Natural killer cell (primary cell): Measurements from ENCODE around the gene SOWAHA. TPM values are rescaled to one million over a fixed set of nuclear protein-coding genes. Genes with fewer than 3 reads are reported as not detected.

Experiments used
- ATAC-seq, 3 donors: fragments of 150-1000 bp in 2 of 3; fragments of 200-7000 bp in 1 of 3; cut with Tn5 transposase; 1 replicate in 1 of 3; 2 replicates in 2 of 3; pipeline ENCODE4 v1.10.0; 2021; ENCODE audit warnings: mild to moderate bottlenecking in 2 of 3, moderate library complexity in 2 of 3
- DNase-seq, 2 donors: peaks; one replicate each; pipeline versions ENCODE4 v3.0.0 to v3.0.0-alpha.2; 2013 to 2021; ENCODE audit warnings: mixed read lengths in 1 of 2
- H3K27ac ChIP-seq: one replicate; pipeline ENCODE4 v1.5.1; 2013; ENCODE audit warnings: mild to moderate bottlenecking, low read length
- H3K27me3 ChIP-seq: one replicate; pipeline ENCODE4 v1.6.1; 2013; ENCODE audit warnings: low read length; ENCODE audit not compliant: control insufficient read depth, insufficient read depth
- H3K36me3 ChIP-seq: one replicate; pipeline ENCODE4 v1.6.1; 2013; ENCODE audit warnings: low read length; ENCODE audit not compliant: control insufficient read depth, insufficient read depth
- H3K4me1 ChIP-seq: one replicate; pipeline ENCODE4 v1.6.1; 2013; ENCODE audit warnings: low read length; ENCODE audit not compliant: control insufficient read depth, insufficient read depth
- H3K4me3 ChIP-seq: one replicate; pipeline ENCODE4 v1.5.1; 2013; ENCODE audit warnings: low read length
- H3K9me3 ChIP-seq: one replicate; pipeline ENCODE4 v1.6.1; 2013; ENCODE audit warnings: low read length; ENCODE audit not compliant: control insufficient read depth, insufficient read depth
- H3K27ac Mint-ChIP-seq, 2 donors: one replicate each; pipeline ENCODE4 v1.8.0; 2022; ENCODE audit warnings: mild to moderate bottlenecking in 2 of 2, mixed read lengths in 2 of 2, moderate library complexity in 1 of 2
- H3K27me3 Mint-ChIP-seq, 2 donors: one replicate each; pipeline ENCODE4 v1.8.0; 2022; ENCODE audit warnings: low read depth in 2 of 2, mixed read lengths in 2 of 2
- H3K36me3 Mint-ChIP-seq: one replicate; pipeline ENCODE4 v1.8.0; 2022; ENCODE audit warnings: mixed read lengths
- H3K4me1 Mint-ChIP-seq, 2 donors: one replicate each; pipeline ENCODE4 v1.8.0; 2022; ENCODE audit warnings: mixed read lengths in 2 of 2
- H3K4me3 Mint-ChIP-seq: one replicate; pipeline ENCODE4 v1.8.0; 2022; ENCODE audit warnings: mild to moderate bottlenecking, moderate library complexity, mixed read lengths
- H3K9me3 Mint-ChIP-seq, 2 donors: one replicate each; pipeline ENCODE4 v1.8.0; 2022; ENCODE audit warnings: mixed read lengths in 2 of 2
- CTCF ChIP-seq: fragments of 200-600 bp; IDR thresholded peaks from one replicate; pipeline ENCODE4 v1.8.0; 2022; ENCODE audit warnings: antibody characterized with exemption
- WGBS: methylation state at CpG from one replicate; pipeline ENCODE4 v1.1.7; 2013; ENCODE audit warnings: missing lambda C conversion rate; ENCODE audit not compliant: insufficient coverage; 5-methylcytosine and 5-hydroxymethylcytosine counted together
- intact Hi-C: fragments of 100-400 bp; cut with micrococcal nuclease; formaldehyde crosslinking; loops from one replicate; pipeline ENCODE4 v1.14.2; 2022
- total RNA-seq, 4 donors: library from RNA; stranded (reverse); fragments of 120-200 nt in 1 of 4; gene quantifications; one replicate each; pipeline versions ENCODE4 v1.2.3 to v1.2.4, GENCODE V29; 2013 to 2022

The SOWAHA gene
- not detected for total RNA-seq
- not detected for total RNA-seq (2013)

- H3K9me3 ChIP-seq = no peaks in the 10 kb centered on the region
- ATAC-seq (peak in 1 of 3 donors; percentile 34), DNase-seq (peak in 1 of 2 donors; percentile 25)
- peaks cover 18% of the 10 kb centered on the region for H3K27me3 ChIP-seq
- Mint-ChIP-seq H3K4me1 (peaks cover 6 to 8% of the 10 kb centered on the region in 2 donors), H3K4me3 (peak within 1 kb of the TSS; percentile 70), H3K36me3 (no peaks in the 10 kb centered on the region), H3K27ac (no peak within 1 kb of the TSS), H3K9me3 (no peaks in the 10 kb centered on the region), H3K27me3 (peaks cover 47 to 71% of the 10 kb centered on the region in 2 donors)
- 2% methylated on average over 67 of the region's 68 CpGs for WGBS
- TF ChIP-seq CTCF = no peak
- intact Hi-C loops = no loop called here
- H3K4me3 ChIP-seq = no peak within 1 kb of the TSS
- H3K27ac ChIP-seq = no peak within 1 kb of the TSS
- peaks cover 3% of the 10 kb centered on the region for H3K4me1 ChIP-seq
- no peaks in the 10 kb centered on the region for H3K36me3 ChIP-seq
Measured at GRCh38 chr5:132812781-132813598, at the start of gene SOWAHA. Gene SOWAHA (plus strand): TSS chr5:132813302. CDS start chr5:132813622, 320 bp downstream.

GRCh38 chr5:132764051-132764450 lies 49.1 kb upstream of the SOWAHA start:
- TF ChIP-seq CTCF = no peak
- Mint-ChIP-seq H3K36me3 (no peaks in the 10 kb centered on the region), H3K27ac (no peak overlapping the region), H3K4me3 (no peak overlapping the region), H3K4me1 (no peaks in the 10 kb centered on the region), H3K27me3 (no peaks in the 10 kb centered on the region), H3K9me3 (no peaks in the 10 kb centered on the region)
- DNase-seq (no peak), ATAC-seq (no peak)
- no peaks in the 10 kb centered on the region for H3K36me3 ChIP-seq
- H3K27me3 ChIP-seq = no peaks in the 10 kb centered on the region
- H3K4me1 ChIP-seq = no peaks in the 10 kb centered on the region
- intact Hi-C loops = no loop called here
- H3K27ac ChIP-seq = no peak overlapping the region
- no peak overlapping the region for H3K4me3 ChIP-seq
- 96% methylated on average over 10 of the region's 10 CpGs for WGBS
- H3K9me3 ChIP-seq = no peaks in the 10 kb centered on the region

GRCh38 chr5:132764671-132765238 lies 48.3 kb upstream of the SOWAHA start:
- H3K36me3 ChIP-seq = no peaks in the 10 kb centered on the region
- no peaks in the 10 kb centered on the region for H3K27me3 ChIP-seq
- Mint-ChIP-seq H3K9me3 (no peaks in the 10 kb centered on the region), H3K4me1 (no peaks in the 10 kb centered on the region), H3K36me3 (no peaks in the 10 kb centered on the region), H3K4me3 (no peak overlapping the region), H3K27ac (no peak overlapping the region), H3K27me3 (no peaks in the 10 kb centered on the region)
- ATAC-seq (no peak), DNase-seq (no peak)
- intact Hi-C loops = no loop called here
- H3K9me3 ChIP-seq = no peaks in the 10 kb centered on the region
- no peak overlapping the region for H3K4me3 ChIP-seq
- H3K4me1 ChIP-seq = no peaks in the 10 kb centered on the region
- no peak for TF ChIP-seq CTCF
- H3K27ac ChIP-seq = no peak overlapping the region
- WGBS = 89% methylated on average over 7 of the region's 7 CpGs
